Calu3 (cell line): ENCODE measurements around the gene TET2. TPM values are rescaled to one million over a fixed set of nuclear protein-coding genes. Genes with fewer than 3 reads are reported as not detected.

Experiments
- BruUV-seq: library from RNA; stranded (reverse); fragments of 400-500 nt; replicated peaks from 2 replicates; lab custom pipeline; 2021; lab: Mats Ljungman, UMichigan
- CTCF ChIA-PET: fragments of 300-600 bp; sonication (Branson Sonifier 250); formaldehyde crosslinking; loops from one replicate; lab custom pipeline; 2022; ENCODE audit warnings: antibody characterized with exemption; lab: Charles Lee
- DNase-seq: peaks from one replicate; pipeline ENCODE4 v3.0.0; 2022
- H3K27ac Mint-ChIP-seq: one replicate; pipeline ENCODE4 v1.8.0; 2022; ENCODE audit warnings: mixed read lengths; ENCODE audit not compliant: unreplicated experiment
- H3K27me3 Mint-ChIP-seq: one replicate; pipeline ENCODE4 v1.8.0; 2022; ENCODE audit warnings: mixed read lengths; ENCODE audit not compliant: unreplicated experiment
- H3K36me3 Mint-ChIP-seq: one replicate; pipeline ENCODE4 v1.8.0; 2022; ENCODE audit warnings: mild to moderate bottlenecking, moderate library complexity, mixed read lengths; ENCODE audit not compliant: insufficient read depth, unreplicated experiment
- H3K4me1 Mint-ChIP-seq: one replicate; pipeline ENCODE4 v1.8.0; 2022; ENCODE audit warnings: mild to moderate bottlenecking, low read depth, mixed read lengths; ENCODE audit not compliant: unreplicated experiment
- H3K4me3 Mint-ChIP-seq: one replicate; pipeline ENCODE4 v1.8.0; 2022; ENCODE audit warnings: mild to moderate bottlenecking, low read depth, moderate library complexity, mixed read lengths; ENCODE audit not compliant: unreplicated experiment
- H3K9me3 Mint-ChIP-seq: one replicate; pipeline ENCODE4 v1.8.0; 2022; ENCODE audit warnings: low read depth, mixed read lengths; ENCODE audit not compliant: unreplicated experiment
- CTCF ChIP-seq: fragments of 200-600 bp; IDR thresholded peaks from one replicate; pipeline ENCODE4 v1.8.0; 2022; ENCODE audit warnings: antibody characterized with exemption; ENCODE audit not compliant: unreplicated experiment
- intact Hi-C: fragments of 100-400 bp; cut with micrococcal nuclease; formaldehyde crosslinking; loops from one replicate; pipeline ENCODE4 v1.10.0; 2022; ENCODE audit not compliant: unreplicated experiment
- total RNA-seq: library from RNA; stranded (reverse); gene quantifications from 2 replicates; pipeline ENCODE4 v1.2.3, GENCODE V29; 2022

TET2 gene
- total RNA-seq, 1 experiment from 2014 or later = 19.2 TPM

GRCh38 chr4:105318486-105318885 lies 171.8 kb downstream of the TET2 start:
- CTCF ChIA-PET = no interaction called here
- H3K27me3 Mint-ChIP-seq = no peaks in the 10 kb centered on the region
- no peaks in the 10 kb centered on the region for H3K4me1 Mint-ChIP-seq
- DNase-seq = no peak
- no peak overlapping the region for H3K27ac Mint-ChIP-seq
- H3K36me3 Mint-ChIP-seq = no peaks in the 10 kb centered on the region
- H3K4me3 Mint-ChIP-seq = no peak overlapping the region
- BruUV-seq = no TSS peak
- intact Hi-C loops = no loop called here
- peaks cover 9% of the 10 kb centered on the region for H3K9me3 Mint-ChIP-seq
- no peak for TF ChIP-seq CTCF

GRCh38 chr4:105327222-105327621 lies 180.5 kb downstream of the TET2 start:
- Mint-ChIP-seq H3K27ac (no peak overlapping the region), H3K4me1 (no peaks in the 10 kb centered on the region), H3K27me3 (no peaks in the 10 kb centered on the region), H3K36me3 (no peaks in the 10 kb centered on the region), H3K4me3 (no peak overlapping the region), H3K9me3 (no peaks in the 10 kb centered on the region)
- BruUV-seq = no TSS peak
- CTCF ChIA-PET = interaction anchor here (0.6 kb wide), 1 partner anchor 501 kb away, joined by 3 read pairs; no protein-coding TSS in a partner anchor
- intact Hi-C loops = loop anchor here (5.0 kb wide), 1 partner anchor 335 kb away; no protein-coding TSS in a partner anchor
- DNase-seq = no peak
- no peak for TF ChIP-seq CTCF

GRCh38 chr4:105327956-105328355 lies 181.3 kb downstream of the TET2 start:
- CTCF ChIA-PET = interaction anchor here (0.5 kb wide), 1 partner anchor 30 kb away, joined by 4 read pairs; no protein-coding TSS in a partner anchor
- DNase-seq = no peak
- no peak for TF ChIP-seq CTCF
- Mint-ChIP-seq H3K36me3 (no peaks in the 10 kb centered on the region), H3K27me3 (no peaks in the 10 kb centered on the region), H3K27ac (no peak overlapping the region), H3K4me3 (no peak overlapping the region), H3K4me1 (no peaks in the 10 kb centered on the region), H3K9me3 (no peaks in the 10 kb centered on the region)
- no TSS peak for BruUV-seq
- intact Hi-C loops = loop anchor here (5.0 kb wide), 1 partner anchor 334 kb away; no protein-coding TSS in a partner anchor

- Mint-ChIP-seq H3K4me3 (no peak overlapping the region), H3K4me1 (no peaks in the 10 kb centered on the region), H3K36me3 (no peaks in the 10 kb centered on the region), H3K27ac (no peak overlapping the region), H3K9me3 (no peaks in the 10 kb centered on the region), H3K27me3 (no peaks in the 10 kb centered on the region)
- no peak for DNase-seq
- intact Hi-C loops = loop anchor here (5.0 kb wide), 1 partner anchor 333 kb away; no protein-coding TSS in a partner anchor
- TF ChIP-seq CTCF = no peak
- CTCF ChIA-PET = no interaction called here
- BruUV-seq = no TSS peak
Measured at GRCh38 chr4:105329081-105329480, 182.4 kb downstream of the TET2 start.
